Esophagus muscularis mucosa (tissue), 4 donors: ENCODE measurements around the gene COL27A1. TPM values are rescaled to one million over a fixed set of nuclear protein-coding genes. Genes with fewer than 3 reads are reported as not detected.

Experiments used
- DNase-seq: peaks from one replicate; pipeline ENCODE4 v3.0.0-alpha.2; 2017; ENCODE audit errors: extremely low spot score
- H3K27ac ChIP-seq, 4 donors: fragments of 200-600 bp; sonication (generic); replicated peaks in 1 of 4; 1 replicate in 3 of 4; 2 replicates in 1 of 4; pipeline ENCODE4 v1.5.1; 2016 to 2019; ENCODE audit warnings: mild to moderate bottlenecking in 1 of 4
- H3K27me3 ChIP-seq, 4 donors: fragments of 200-600 bp; sonication (generic); one replicate each; pipeline versions ENCODE4 v1.5.1 to v1.6.0; 2016 to 2019
- H3K36me3 ChIP-seq, 4 donors: fragments of 200-600 bp; sonication (generic); one replicate each; pipeline ENCODE4 v1.5.1; 2016 to 2019
- H3K4me1 ChIP-seq, 4 donors: fragments of 200-600 bp; sonication (generic); one replicate each; pipeline ENCODE4 v1.5.1; 2016 to 2019
- H3K4me3 ChIP-seq, 4 donors: fragments of 200-600 bp; sonication (generic); 1 replicate in 2 of 4; 2 replicates in 2 of 4; pipeline ENCODE4 v1.5.1; 2016 to 2019; ENCODE audit warnings: mild to moderate bottlenecking in 4 of 4, moderate library complexity in 1 of 4
- H3K9me3 ChIP-seq, 4 donors: fragments of 200-600 bp; sonication (generic); 1 replicate in 3 of 4; 2 replicates in 1 of 4; pipeline ENCODE4 v1.5.1; 2016 to 2019
- CTCF ChIP-seq, 3 experiments: fragments of 200-600 bp in 2 of 3; fragments of 450-650 bp in 1 of 3; sonication (generic) in 2 of 3; IDR thresholded peaks; one replicate each; pipeline ENCODE4 v1.5.1; 2017 to 2019; ENCODE audit warnings: antibody characterized with exemption in 3 of 3, mild to moderate bottlenecking in 2 of 3, moderate library complexity in 1 of 3
- EP300 ChIP-seq: sonication (generic); formaldehyde crosslinking; IDR thresholded peaks from one replicate; pipeline ENCODE4 v1.6.1; 2017; ENCODE audit warnings: antibody characterized with exemption
- POLR2A ChIP-seq: fragments of 450-650 bp; IDR thresholded peaks from one replicate; pipeline ENCODE4 v1.6.1; 2017; ENCODE audit warnings: antibody characterized with exemption, moderate library complexity, mild to moderate bottlenecking, low read depth
- POLR2AphosphoS5 ChIP-seq, 2 donors: sonication (generic); formaldehyde crosslinking; IDR thresholded peaks; one replicate each; pipeline ENCODE4 v1.6.1; 2017; ENCODE audit warnings: antibody characterized with exemption in 2 of 2
- WGBS: methylation state at CpG from one replicate; pipeline ENCODE4 v1.1.5; 2018; 5-methylcytosine and 5-hydroxymethylcytosine counted together
- intact Hi-C: fragments of 100-400 bp; cut with DNase I; formaldehyde crosslinking; loops from one replicate; pipeline ENCODE4 v1.15.1; 2023
- total RNA-seq, 4 donors: library from RNA; depleted of rRNA; stranded (reverse); fragments of >200 nt; gene quantifications; one replicate each; pipeline versions ENCODE4 v1.1.0 to v1.2.1, GENCODE V29; 2016

The COL27A1 gene
- total RNA-seq, 4 donors from 2014 or later = 1.8 to 3.3 (median 2.7) TPM

DNA sequence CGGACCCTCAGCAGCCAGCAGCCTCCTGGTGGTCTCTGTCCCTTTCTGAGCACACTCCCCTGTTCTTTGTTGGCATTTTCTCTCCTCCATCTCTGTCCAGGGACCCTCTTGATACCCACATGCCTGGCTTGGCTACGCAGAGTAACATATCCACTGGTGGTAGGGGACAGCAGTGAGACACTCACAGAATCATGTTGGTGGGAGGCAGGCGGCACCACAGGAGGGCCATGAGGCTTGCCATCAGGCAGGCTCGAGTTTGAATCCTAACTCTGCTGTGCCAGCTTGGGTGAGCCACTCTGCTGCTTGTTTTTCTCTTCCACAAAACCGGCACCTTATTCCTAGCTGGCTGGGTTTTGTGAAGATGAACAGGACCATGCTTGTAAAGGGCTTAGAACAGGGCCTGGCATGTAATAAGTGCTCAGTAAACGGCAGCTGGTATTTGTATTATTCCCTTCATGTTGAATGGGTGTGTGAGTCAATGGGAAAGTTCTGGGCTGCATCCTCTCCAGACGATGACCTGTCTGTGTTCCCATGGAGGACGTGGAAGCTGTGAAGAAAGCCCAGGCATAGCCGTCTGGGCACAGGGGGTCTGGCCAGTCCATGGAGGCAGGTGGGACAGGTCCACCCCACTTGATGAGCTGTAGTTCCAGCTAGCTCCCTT lies 2.3 kb downstream of the COL27A1 start:
- Histone ChIP-seq H3K27me3 (peaks cover 9 to 51% (median 25%) of the 10 kb centered on the region in 4 donors), H3K27ac (peak overlapping the region; percentile 17 to 74 (median 44)), H3K9me3 (no peaks in the 10 kb centered on the region), H3K4me1 (peaks cover 18 to 42% (median 38%) of the 10 kb centered on the region in 4 donors), H3K36me3 (no peaks in the 10 kb centered on the region), H3K4me3 (no peak overlapping the region)
- DNase-seq = no peak
- intact Hi-C loops = no loop called here
- WGBS = 82% methylated on average over 9 of the region's 9 CpGs
- no peak for TF ChIP-seq CTCF (IDR thresholded peaks at IDR 0.05)
- no peak for TF ChIP-seq POLR2A
- no peak for TF ChIP-seq EP300
- TF ChIP-seq POLR2AphosphoS5 (IDR thresholded peaks at IDR 0.05) = no peak

DNA sequence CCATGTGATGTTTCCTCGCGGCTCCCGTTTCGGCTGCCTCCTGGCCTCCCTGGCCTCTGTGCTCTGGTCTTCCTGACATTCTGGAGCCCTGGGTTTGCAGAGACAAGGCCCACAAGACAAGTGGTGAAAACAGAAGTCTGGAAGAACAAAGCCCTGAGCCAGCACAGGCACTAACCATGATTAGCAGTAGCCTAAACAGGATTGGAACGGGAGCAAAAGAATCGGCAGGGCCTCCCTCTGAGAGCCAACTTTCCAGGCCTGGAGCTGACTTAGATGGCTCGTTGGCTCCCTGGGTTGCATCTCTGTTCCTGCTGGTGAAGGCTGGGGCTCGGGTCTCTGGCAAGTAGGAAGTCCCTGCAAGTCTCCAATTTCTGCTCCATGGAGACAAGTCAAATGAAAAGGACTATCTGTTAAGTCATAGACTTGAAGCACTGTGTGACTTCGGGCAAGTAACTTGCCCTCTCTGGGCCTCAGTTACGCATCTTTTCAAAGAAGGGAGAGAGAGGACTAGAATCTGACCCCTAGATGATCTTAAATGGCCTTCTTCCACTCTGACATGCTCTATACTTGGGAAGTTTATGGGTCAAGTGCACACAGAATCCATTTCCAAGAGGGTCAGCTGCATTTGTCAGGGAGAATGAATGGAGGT lies 3.3 kb downstream of the COL27A1 start:
- DNase-seq = no peak
- H3K27me3 ChIP-seq = peaks cover 8 to 42% (median 16%) of the 10 kb centered on the region in 4 donors
- intact Hi-C loops = no loop called here
- H3K4me3 ChIP-seq = no peak overlapping the region
- no peak for TF ChIP-seq POLR2AphosphoS5 (IDR thresholded peaks at IDR 0.05)
- no peak for TF ChIP-seq CTCF (IDR thresholded peaks at IDR 0.05)
- no peak for TF ChIP-seq EP300
- no peaks in the 10 kb centered on the region for H3K36me3 ChIP-seq
- peak overlapping the region in 1 of 4 donors; percentile 18 for H3K27ac ChIP-seq
- H3K4me1 ChIP-seq = peaks cover 24 to 50% (median 44%) of the 10 kb centered on the region in 4 donors
- no peaks in the 10 kb centered on the region for H3K9me3 ChIP-seq
- 82% methylated on average over 10 of the region's 10 CpGs for WGBS

- no peak for DNase-seq
- H3K36me3 ChIP-seq = no peaks in the 10 kb centered on the region
- intact Hi-C loops = no loop called here
- H3K27ac ChIP-seq = no peak overlapping the region
- H3K9me3 ChIP-seq = no peaks in the 10 kb centered on the region
- H3K27me3 ChIP-seq = peaks cover 0 to 35% (median 5%) of the 10 kb centered on the region in 4 donors
- peaks cover 17 to 42% (median 37%) of the 10 kb centered on the region in 4 donors for H3K4me1 ChIP-seq
- 56% methylated on average over 3 of the region's 3 CpGs for WGBS
- H3K4me3 ChIP-seq = no peak overlapping the region
- no peak for TF ChIP-seq POLR2AphosphoS5 (IDR thresholded peaks at IDR 0.05)
- no peak for TF ChIP-seq POLR2A
- TF ChIP-seq EP300 = no peak
- no peak for TF ChIP-seq CTCF (IDR thresholded peaks at IDR 0.05)
Observed at GRCh38 chr9:114159691-114160090, 4.4 kb downstream of the COL27A1 start.

DNA sequence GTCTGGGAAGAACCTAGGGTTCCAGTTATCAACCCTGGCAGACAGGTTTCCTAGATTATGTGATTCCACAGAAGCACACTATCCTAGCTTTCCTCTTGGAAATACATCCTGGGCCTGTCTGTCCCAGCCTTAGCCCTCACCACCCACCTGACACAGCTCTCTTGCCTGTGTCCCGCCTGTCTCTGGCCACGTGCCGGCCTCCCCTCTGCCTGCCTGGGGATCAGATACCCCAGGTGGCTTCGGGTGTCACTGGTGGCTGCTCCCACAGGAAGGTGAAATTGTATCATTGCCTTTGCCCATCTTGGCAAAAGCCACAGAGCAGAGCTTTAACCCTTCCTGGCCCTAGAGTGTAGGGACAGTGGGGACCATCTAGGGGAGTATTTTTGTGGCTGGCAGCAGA lies 6.2 kb downstream of the COL27A1 start:
- DNase-seq = no peak
- TF ChIP-seq POLR2A = no peak
- TF ChIP-seq EP300 = no peak
- TF ChIP-seq CTCF (IDR thresholded peaks at IDR 0.05) = no peak
- no peak for TF ChIP-seq POLR2AphosphoS5 (IDR thresholded peaks at IDR 0.05)
- no peak overlapping the region for H3K27ac ChIP-seq
- H3K4me1 ChIP-seq = peaks cover 11 to 24% (median 19%) of the 10 kb centered on the region in 4 donors
- H3K4me3 ChIP-seq = no peak overlapping the region
- 93% methylated on average over 4 of the region's 4 CpGs for WGBS
- H3K36me3 ChIP-seq = no peaks in the 10 kb centered on the region
- H3K9me3 ChIP-seq = no peaks in the 10 kb centered on the region
- peaks cover 0 to 20% (median 0%) of the 10 kb centered on the region in 4 donors for H3K27me3 ChIP-seq
- intact Hi-C loops = no loop called here
